ENCODE results near the gene KIRREL3.

The KIRREL3 gene

GRCh38 chr11:126776119-126776518 is 224.5 kb downstream of the KIRREL3 start:
- no peak for TF ChIP-seq CTCF (IDR thresholded peaks at IDR 0.05; ENCODE audit: low read depth, low read length)
- no peak overlapping the region for H3K4me3 ChIP-seq (ENCODE audit: low read depth, low read length)

GRCh38 chr11:126772267-126772666 is 228.3 kb downstream of the KIRREL3 start:
- no peak for TF ChIP-seq CTCF (IDR thresholded peaks at IDR 0.05; ENCODE audit: low read depth, low read length)
- no peak overlapping the region for H3K4me3 ChIP-seq (ENCODE audit: low read depth, low read length)

- no peak overlapping the region for H3K4me3 ChIP-seq (ENCODE audit: low read depth, low read length)
- no peak for TF ChIP-seq CTCF (IDR thresholded peaks at IDR 0.05; ENCODE audit: low read depth, low read length)
These were observed 231.9 kb downstream of the KIRREL3 start for GRCh38 chr11:126768702-126769101.

- TF ChIP-seq CTCF (IDR thresholded peaks at IDR 0.05; ENCODE audit: low read depth, low read length) = no peak
- no peak overlapping the region for H3K4me3 ChIP-seq (ENCODE audit: low read depth, low read length)
These were observed 234.1 kb downstream of the KIRREL3 start for GRCh38 chr11:126766440-126766839.

GRCh38 chr11:126765196-126765595 is 235.4 kb downstream of the KIRREL3 start:
- TF ChIP-seq CTCF (IDR thresholded peaks at IDR 0.05; ENCODE audit: low read depth, low read length) = no peak

GRCh38 chr11:126764231-126764630 is 236.3 kb downstream of the KIRREL3 start:
- H3K4me3 ChIP-seq (ENCODE audit: low read depth, low read length) = no peak overlapping the region
- no peak for TF ChIP-seq CTCF (IDR thresholded peaks at IDR 0.05; ENCODE audit: low read depth, low read length)

More at GRCh38 chr11:126765196-126765595, 235.4 kb downstream of the KIRREL3 start:
- H3K4me3 ChIP-seq (ENCODE audit: low read depth, low read length) = no peak overlapping the region

- no peak for TF ChIP-seq CTCF (IDR thresholded peaks at IDR 0.05; ENCODE audit: low read depth, low read length)
- no peak overlapping the region for H3K4me3 ChIP-seq (ENCODE audit: low read depth, low read length)
These were observed 243.7 kb downstream of the KIRREL3 start for GRCh38 chr11:126756855-126757254.

All from WI38 (cell line).